H1 (cell line): ENCODE data around the gene SORBS1.

ENCODE experiments used
- CHD2 ChIP-seq: IDR thresholded peaks from 2 replicates; pipeline ENCODE4 v1.6.1; 2012; ENCODE audit warnings: low read length, improper control_type of control experiment
- EP300 ChIP-seq, 2 experiments: IDR thresholded peaks; 1 replicate in 1 of 2; 2 replicates in 1 of 2; pipeline ENCODE4 v1.6.1; 2011 to 2012; ENCODE audit warnings: low read depth in 2 of 2, low read length in 2 of 2, mild to moderate bottlenecking in 2 of 2, borderline replicate concordance in 1 of 2, inconsistent platforms in 1 of 2, moderate library complexity in 1 of 2
- FOSL1 ChIP-seq: IDR thresholded peaks from 2 replicates; pipeline ENCODE4 v1.6.1; 2011; ENCODE audit warnings: mild to moderate bottlenecking, low read depth, low read length, moderate library complexity; ENCODE audit not compliant: insufficient read depth
- KDM1A ChIP-seq: fragments of 200-600, 300-600 bp; sonication (generic); IDR thresholded peaks from 2 replicates; pipeline ENCODE4 v1.7.1; 2016; ENCODE audit warnings: mild to moderate bottlenecking, low read length, borderline replicate concordance
- MAFK ChIP-seq: IDR thresholded peaks from 2 replicates; pipeline ENCODE4 v1.6.1; 2012; ENCODE audit warnings: low read depth, mild to moderate bottlenecking, improper control_type of control experiment, low read length
- NRF1 ChIP-seq: IDR thresholded peaks from 2 replicates; pipeline ENCODE4 v1.6.1; 2011; ENCODE audit warnings: mild to moderate bottlenecking, low read depth, low read length, improper control_type of control experiment
- POLR2A ChIP-seq, 2 experiments: IDR thresholded peaks; 1 replicate in 1 of 2; 2 replicates in 1 of 2; pipeline ENCODE4 v1.6.1; 2011; ENCODE audit warnings: low read depth in 2 of 2, low read length in 2 of 2, mild to moderate bottlenecking in 2 of 2; ENCODE audit errors: control extremely low read depth in 1 of 2
- SP1 ChIP-seq: IDR thresholded peaks from 2 replicates; pipeline ENCODE4 v1.6.1; 2011; ENCODE audit warnings: low read depth, low read length
- TF ChIP-seq, protein P1 (sequence below), 3 experiments: IDR thresholded peaks; 1 replicate in 2 of 3; 2 replicates in 1 of 3; pipeline versions ENCODE4 v1.5.1 to v1.6.1; 2011; ENCODE audit warnings: low read length in 3 of 3, mild to moderate bottlenecking in 3 of 3, inconsistent platforms in 2 of 3, low read depth in 1 of 3, moderate library complexity in 1 of 3; ENCODE audit not compliant: insufficient read depth in 1 of 3; ENCODE audit errors: control extremely low read depth in 1 of 3

DNA sequence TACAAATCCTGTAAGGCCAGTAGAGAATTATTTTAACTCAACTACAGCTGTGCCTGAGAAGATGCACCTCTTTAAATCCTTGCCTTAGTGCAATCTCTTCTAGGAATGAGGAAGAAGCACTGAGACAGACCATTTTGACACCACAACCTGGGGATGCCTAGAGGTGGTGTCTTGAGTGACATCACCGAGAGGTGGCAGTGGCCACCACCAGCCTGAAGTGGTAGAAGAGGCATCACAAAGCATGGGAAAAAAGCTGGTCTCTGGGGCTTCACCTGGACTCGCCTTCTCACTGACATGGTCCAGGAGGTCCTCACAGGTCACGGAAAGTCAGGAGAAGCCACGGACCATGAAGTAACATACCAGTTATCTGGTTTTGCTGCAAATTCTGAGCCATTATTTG, 171.2 kb downstream of the SORBS1 start:
- TF ChIP-seq SP1 = no peak
- no peak for TF ChIP-seq CHD2
- TF ChIP-seq POLR2A (IDR thresholded peaks at IDR 0.05; ENCODE audit: control extremely low read depth in 1 of 2, low read depth in 2 of 2, low read length in 2 of 2) = no peak
- TF ChIP-seq MAFK = no peak
- TF ChIP-seq, protein P1, sequence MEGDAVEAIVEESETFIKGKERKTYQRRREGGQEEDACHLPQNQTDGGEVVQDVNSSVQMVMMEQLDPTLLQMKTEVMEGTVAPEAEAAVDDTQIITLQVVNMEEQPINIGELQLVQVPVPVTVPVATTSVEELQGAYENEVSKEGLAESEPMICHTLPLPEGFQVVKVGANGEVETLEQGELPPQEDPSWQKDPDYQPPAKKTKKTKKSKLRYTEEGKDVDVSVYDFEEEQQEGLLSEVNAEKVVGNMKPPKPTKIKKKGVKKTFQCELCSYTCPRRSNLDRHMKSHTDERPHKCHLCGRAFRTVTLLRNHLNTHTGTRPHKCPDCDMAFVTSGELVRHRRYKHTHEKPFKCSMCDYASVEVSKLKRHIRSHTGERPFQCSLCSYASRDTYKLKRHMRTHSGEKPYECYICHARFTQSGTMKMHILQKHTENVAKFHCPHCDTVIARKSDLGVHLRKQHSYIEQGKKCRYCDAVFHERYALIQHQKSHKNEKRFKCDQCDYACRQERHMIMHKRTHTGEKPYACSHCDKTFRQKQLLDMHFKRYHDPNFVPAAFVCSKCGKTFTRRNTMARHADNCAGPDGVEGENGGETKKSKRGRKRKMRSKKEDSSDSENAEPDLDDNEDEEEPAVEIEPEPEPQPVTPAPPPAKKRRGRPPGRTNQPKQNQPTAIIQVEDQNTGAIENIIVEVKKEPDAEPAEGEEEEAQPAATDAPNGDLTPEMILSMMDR (IDR thresholded peaks at IDR 0.05; ENCODE audit: control extremely low read depth in 1 of 3, insufficient read depth in 1 of 3, low read depth in 1 of 3, low read length in 3 of 3) = 0 out of 4 replicates have a peak, but pooled peaks of 1 of the 3 experiments have one; percentile 19
- no peak for TF ChIP-seq NRF1
- TF ChIP-seq FOSL1 = no peak
- TF ChIP-seq EP300 (IDR thresholded peaks at IDR 0.05; ENCODE audit: borderline replicate concordance in 1 of 2, low read depth in 2 of 2, low read length in 2 of 2) = no peak
- no peak for TF ChIP-seq KDM1A
